Measurements from ENCODE around the gene JCHAIN.
"Not testable (repeated sequence)": the region's sequence is repeated elsewhere in the genome, so short reads cannot be mapped to it uniquely, and the experiment has no call there.

Gene JCHAIN

GRCh38 chr4:70660106-70660505, 6.2 kb downstream of the JCHAIN start:
- no peak overlapping the region for H3K4me3 ChIP-seq (replicated peaks; ENCODE audit: low read depth, low read length)
- TF ChIP-seq CTCF (IDR thresholded peaks at IDR 0.05; ENCODE audit: low read depth, low read length, missing control alignments), result no peak
- DNase-seq (ENCODE audit: extremely low read depth, low read depth), result no peak

GRCh38 chr4:70658418-70658817, 7.9 kb downstream of the JCHAIN start:
- TF ChIP-seq CTCF (IDR thresholded peaks at IDR 0.05; ENCODE audit: low read depth, low read length, missing control alignments), result no peak
- no peak for DNase-seq (ENCODE audit: extremely low read depth, low read depth)
- H3K4me3 ChIP-seq (replicated peaks; ENCODE audit: low read depth, low read length), result no peak overlapping the region

- H3K4me3 ChIP-seq (replicated peaks; ENCODE audit: low read depth, low read length), result no peak overlapping the region
- DNase-seq (ENCODE audit: extremely low read depth, low read depth), result no peak
- TF ChIP-seq CTCF (IDR thresholded peaks at IDR 0.05; ENCODE audit: low read depth, low read length, missing control alignments), result no peak
Measured at GRCh38 chr4:70657326-70657725, 9.0 kb downstream of the JCHAIN start.

GRCh38 chr4:70654605-70655011, 11.7 kb downstream of the JCHAIN start:
- no peak for DNase-seq (ENCODE audit: extremely low read depth, low read depth)
- no peak overlapping the region for H3K4me3 ChIP-seq (replicated peaks; ENCODE audit: low read depth, low read length)
- TF ChIP-seq CTCF (IDR thresholded peaks at IDR 0.05; ENCODE audit: low read depth, low read length, missing control alignments), result no peak

- DNase-seq (ENCODE audit: extremely low read depth, low read depth), result no peak
- no peak overlapping the region for H3K4me3 ChIP-seq (replicated peaks; ENCODE audit: low read depth, low read length)
- peak; percentile 25 for TF ChIP-seq CTCF (IDR thresholded peaks at IDR 0.05; ENCODE audit: low read depth, low read length, missing control alignments)
Measured at GRCh38 chr4:70651864-70652506, 14.3 kb downstream of the JCHAIN start.

- H3K4me3 ChIP-seq (replicated peaks; ENCODE audit: low read depth, low read length); DNase-seq (ENCODE audit: extremely low read depth, low read depth): not testable (repeated sequence)
Measured at GRCh38 chr4:70650741-70651140, 15.6 kb downstream of the JCHAIN start.

- TF ChIP-seq CTCF (IDR thresholded peaks at IDR 0.05; ENCODE audit: low read depth, low read length, missing control alignments), result no peak
- no peak for DNase-seq (ENCODE audit: extremely low read depth, low read depth)
- H3K4me3 ChIP-seq (replicated peaks; ENCODE audit: low read depth, low read length), result no peak overlapping the region
Measured at GRCh38 chr4:70640192-70640591, 26.1 kb downstream of the JCHAIN start.

All from HFF-Myc (cell line).